HepG2 (cell line): Measurements from ENCODE around the gene TPR.
"Not testable (repeated sequence)": the region's sequence is repeated elsewhere in the genome, so short reads cannot be mapped to it uniquely, and the experiment has no call there.

Experiments
- CREB1 ChIP-seq, 2 experiments: fragments of 450-650 bp in 1 of 2; IDR thresholded peaks; 2 replicates each; pipeline ENCODE4 v1.6.1; 2016 to 2017; ENCODE audit warnings: control low read depth in 1 of 2, mild to moderate bottlenecking in 1 of 2, missing compliant biosample characterization in 1 of 2, missing genetic modification characterization in 1 of 2
- JUND ChIP-seq: sonication (generic); formaldehyde crosslinking; IDR thresholded peaks from 2 replicates; pipeline ENCODE4 v1.8.0; 2022; ENCODE audit warnings: mild to moderate bottlenecking, missing genetic modification reagents
- MAF1 ChIP-seq: sonication (generic); formaldehyde crosslinking; IDR thresholded peaks from 2 replicates; pipeline ENCODE4 v1.5.0; 2020; ENCODE audit warnings: missing genetic modification reagents, borderline replicate concordance
- MTA1 ChIP-seq: sonication (generic); formaldehyde crosslinking; IDR thresholded peaks from 2 replicates; pipeline ENCODE4 v1.4.0; 2020; ENCODE audit warnings: missing genetic modification reagents, mild to moderate bottlenecking, borderline replicate concordance
- POLR2A ChIP-seq, 2 experiments: IDR thresholded peaks; 2 replicates each; pipeline ENCODE4 v1.6.1; 2011; ENCODE audit warnings: low read depth in 2 of 2, low read length in 2 of 2, mild to moderate bottlenecking in 1 of 2, moderate library complexity in 1 of 2; ENCODE audit not compliant: insufficient read depth in 1 of 2
- ZSCAN5A ChIP-seq: sonication (generic); formaldehyde crosslinking; IDR thresholded peaks from 2 replicates; pipeline ENCODE4 v1.8.0; 2022; ENCODE audit warnings: mild to moderate bottlenecking, missing genetic modification reagents, borderline replicate concordance

- TF ChIP-seq CREB1 (IDR thresholded peaks at IDR 0.05); CREB1 (CRISPR knock-in tag; IDR thresholded peaks at IDR 0.05); ZSCAN5A (CRISPR knock-in tag); MAF1 (CRISPR knock-in tag); JUND (CRISPR knock-in tag); POLR2A (IDR thresholded peaks at IDR 0.05; ENCODE audit: insufficient read depth in 1 of 2, low read depth in 2 of 2, low read length in 2 of 2); MTA1 (CRISPR knock-in tag): not testable (repeated sequence)
Observed at GRCh38 chr1:186401446-186401845, 26.4 kb upstream of the TPR start.
